Endothelial cell of umbilical vein (primary cell): Measurements from ENCODE around the gene CFLAR.

Experiments
- CTCF ChIP-seq, 2 donors: IDR thresholded peaks; 1 replicate in 1 of 2; 2 replicates in 1 of 2; pipeline ENCODE4 v1.5.1; 2011; ENCODE audit warnings: low read length in 2 of 2, mild to moderate bottlenecking in 2 of 2, moderate library complexity in 2 of 2, control low read depth in 1 of 2, inconsistent platforms in 1 of 2, low read depth in 1 of 2; ENCODE audit not compliant: insufficient read depth in 1 of 2; ENCODE audit errors: extremely low read depth in 1 of 2
- POLR2A ChIP-seq: IDR thresholded peaks from 2 replicates; pipeline ENCODE4 v1.6.1; 2012; ENCODE audit warnings: low read depth, mild to moderate bottlenecking, control low read depth, low read length
- POLR2AphosphoS5 ChIP-seq: IDR thresholded peaks from 2 replicates; pipeline ENCODE4 v1.6.1; 2012; ENCODE audit warnings: low read depth, mild to moderate bottlenecking, control low read depth, low read length, moderate library complexity; ENCODE audit not compliant: insufficient read depth
- TF ChIP-seq, protein P1 (sequence below): IDR thresholded peaks from 2 replicates; pipeline ENCODE4 v1.6.1; 2011; ENCODE audit not compliant: insufficient read depth, insufficient read length

- TF ChIP-seq CTCF (IDR thresholded peaks at IDR 0.05; ENCODE audit: extremely low read depth in 1 of 2, insufficient read depth in 1 of 2, low read depth in 1 of 2, low read length in 2 of 2) (no peak), POLR2A (no peak), POLR2AphosphoS5 (no peak)
- TF ChIP-seq, protein P1, sequence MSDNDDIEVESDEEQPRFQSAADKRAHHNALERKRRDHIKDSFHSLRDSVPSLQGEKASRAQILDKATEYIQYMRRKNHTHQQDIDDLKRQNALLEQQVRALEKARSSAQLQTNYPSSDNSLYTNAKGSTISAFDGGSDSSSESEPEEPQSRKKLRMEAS = no peak
Observed at GRCh38 chr2:201215963-201216362, 100.0 kb downstream of the CFLAR start.
